Measurements from ENCODE around the gene PCMTD2.

The PCMTD2 gene

DNA sequence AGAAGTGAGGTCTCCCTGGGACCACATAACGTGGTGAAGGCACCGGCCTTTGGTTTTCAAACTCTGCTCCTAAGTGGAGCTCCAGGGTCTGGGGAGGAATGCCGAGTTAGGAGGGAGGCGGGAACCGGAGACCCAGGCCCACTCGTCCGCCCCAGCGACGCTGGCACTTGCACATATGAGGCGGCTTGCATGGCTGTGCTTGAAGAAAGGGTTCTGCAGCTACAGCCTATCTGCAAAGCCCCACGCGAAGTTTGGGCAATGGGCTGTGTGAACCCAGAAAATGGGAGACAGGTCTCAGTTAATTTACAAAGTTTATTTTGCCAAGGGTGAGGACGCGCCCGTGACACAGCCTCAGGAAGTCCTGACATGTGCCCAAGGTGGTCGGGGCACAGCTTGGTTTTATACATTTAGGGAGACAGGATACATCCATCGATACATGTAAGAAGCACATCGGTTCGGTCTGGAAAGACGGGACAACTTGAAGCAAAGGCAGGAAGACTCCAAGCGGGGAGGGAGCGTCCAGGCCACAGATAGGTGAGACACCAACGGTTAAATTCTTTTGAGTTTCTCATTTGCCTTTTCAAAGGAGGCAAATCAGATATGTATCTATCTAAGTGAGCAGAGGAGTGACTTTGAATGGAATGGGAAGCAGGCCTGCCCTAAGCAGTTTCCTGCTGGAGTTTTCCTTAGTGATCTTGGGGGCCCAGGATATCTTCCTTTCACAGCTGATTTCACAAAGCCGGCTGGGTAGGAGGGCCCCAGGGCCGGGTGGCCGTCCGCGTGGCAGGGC lies 782 bp upstream of the PCMTD2 start:
- DNase-seq (ENCODE audit: low read depth in 2 of 2, low spot score in 1 of 2) = no peak

DNA sequence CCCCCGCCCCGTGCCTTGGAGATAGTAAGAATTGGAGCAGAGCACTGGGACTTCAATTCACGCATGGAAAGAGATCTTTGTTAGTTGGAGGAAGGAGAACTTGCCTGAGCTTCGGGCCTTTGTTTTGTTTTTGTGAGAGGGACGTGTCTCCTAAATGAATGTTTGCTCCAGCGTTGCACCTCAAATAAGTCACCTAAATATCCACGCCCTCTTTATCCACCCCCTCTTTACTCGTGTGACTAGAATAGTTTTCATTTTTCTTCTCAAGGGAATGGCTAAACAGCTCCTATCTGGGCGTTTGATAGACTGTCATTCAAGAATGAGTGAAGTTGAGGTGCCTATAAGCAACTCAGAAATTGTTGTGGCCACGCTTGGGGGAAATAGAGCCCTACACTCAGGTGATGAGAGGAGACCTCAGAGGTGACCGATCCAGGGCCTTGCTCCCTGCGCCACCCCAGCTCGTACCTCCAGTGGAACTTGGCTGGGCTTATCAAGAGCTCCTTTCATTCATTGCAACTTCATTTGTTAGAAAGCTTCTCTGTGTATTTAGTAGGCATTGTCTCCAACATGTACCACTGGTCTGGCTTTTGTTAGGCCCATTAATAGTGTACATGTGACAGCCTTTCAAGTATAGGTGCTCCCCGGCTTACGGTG lies 861 bp downstream of the PCMTD2 start:
- no peak for DNase-seq (ENCODE audit: low read depth in 2 of 2, low spot score in 1 of 2)

DNA sequence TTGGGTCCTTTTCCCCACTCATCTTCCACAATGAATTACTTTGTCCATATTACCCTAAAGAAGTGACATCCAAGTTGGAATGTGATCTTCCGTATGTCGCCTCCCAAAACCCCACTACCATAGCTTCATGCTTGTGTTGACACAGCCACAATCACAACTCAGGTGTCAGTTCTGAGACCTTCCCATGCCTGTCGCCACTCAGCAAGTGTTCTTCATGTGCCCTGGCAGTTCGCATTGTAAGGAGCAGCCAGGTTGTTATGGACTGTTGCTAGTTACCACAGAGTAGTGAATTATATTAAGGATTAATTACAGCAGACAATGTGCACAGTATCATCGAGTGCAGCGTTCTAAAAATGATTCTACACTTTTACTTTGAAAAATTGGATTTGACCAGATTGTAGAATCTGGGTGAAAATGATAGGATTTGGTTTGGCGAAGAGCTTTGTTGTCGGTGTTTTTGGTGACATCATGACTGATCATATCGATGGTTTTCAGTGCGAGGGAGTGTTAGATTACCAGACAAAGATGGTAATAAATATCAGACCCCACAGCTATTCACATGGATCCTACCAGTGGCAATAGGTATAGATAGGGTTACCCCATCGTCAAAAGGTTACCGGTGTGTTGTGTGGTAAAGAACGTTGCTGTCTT lies 1.7 kb downstream of the PCMTD2 start:
- no peak for DNase-seq (ENCODE audit: low read depth in 2 of 2, low spot score in 1 of 2)

DNA sequence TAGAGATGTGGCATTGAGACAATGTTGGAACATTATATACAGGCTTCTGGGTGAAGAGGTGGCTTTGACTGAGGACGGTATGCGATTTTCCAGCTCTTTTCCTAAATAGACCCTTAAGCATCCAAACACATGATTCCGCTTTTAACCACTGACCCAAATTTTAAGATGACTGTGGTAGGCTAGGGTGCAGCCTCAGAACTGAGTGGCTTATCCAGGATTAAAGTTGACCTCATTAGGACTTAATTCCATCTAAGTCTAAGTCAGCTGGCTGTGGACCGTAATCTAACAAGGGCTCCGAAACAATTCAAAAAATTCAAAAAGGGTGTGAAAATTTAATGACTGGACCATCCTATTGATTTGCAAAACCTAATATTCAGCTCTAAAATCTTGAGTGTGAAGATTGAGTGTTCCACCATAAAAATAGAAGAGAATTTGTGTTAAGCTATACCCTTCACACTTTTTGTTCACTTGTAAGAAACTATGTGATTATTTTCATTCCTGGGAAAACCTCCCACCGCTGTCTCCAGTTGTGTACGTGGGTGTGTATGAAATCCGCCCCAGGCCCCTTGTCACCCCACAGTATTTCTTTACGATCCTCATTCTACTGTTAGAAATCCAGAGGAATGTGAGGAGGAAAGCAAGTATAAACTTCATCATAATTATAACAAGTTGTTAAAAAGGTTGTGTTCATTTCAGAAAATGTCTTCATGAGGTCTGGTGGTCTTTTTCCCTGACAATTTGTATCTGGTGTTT lies 2.7 kb downstream of the PCMTD2 start:
- no peak for DNase-seq (ENCODE audit: low read depth in 2 of 2, low spot score in 1 of 2)

DNA sequence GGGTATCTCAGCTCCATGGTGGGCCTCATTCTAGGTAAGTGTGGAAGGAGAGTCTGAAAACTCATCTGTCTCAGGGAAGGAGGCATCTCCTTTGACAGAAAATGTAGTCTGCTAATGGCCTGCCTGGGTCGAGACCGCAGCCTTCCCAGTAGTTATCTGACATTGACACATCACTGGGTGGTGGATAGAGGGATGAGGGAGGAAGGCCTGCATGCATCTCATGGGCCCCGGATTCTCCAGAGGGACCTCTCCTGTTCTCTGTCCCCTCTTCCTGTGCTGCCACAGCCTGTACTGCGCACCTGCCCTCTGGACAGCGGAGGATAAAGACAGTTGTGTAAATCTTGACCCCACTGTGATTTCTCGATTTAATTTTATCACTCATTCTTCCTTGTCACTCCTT lies 4.7 kb downstream of the PCMTD2 start:
- no peak for DNase-seq (ENCODE audit: low read depth in 2 of 2, low spot score in 1 of 2)

DNA sequence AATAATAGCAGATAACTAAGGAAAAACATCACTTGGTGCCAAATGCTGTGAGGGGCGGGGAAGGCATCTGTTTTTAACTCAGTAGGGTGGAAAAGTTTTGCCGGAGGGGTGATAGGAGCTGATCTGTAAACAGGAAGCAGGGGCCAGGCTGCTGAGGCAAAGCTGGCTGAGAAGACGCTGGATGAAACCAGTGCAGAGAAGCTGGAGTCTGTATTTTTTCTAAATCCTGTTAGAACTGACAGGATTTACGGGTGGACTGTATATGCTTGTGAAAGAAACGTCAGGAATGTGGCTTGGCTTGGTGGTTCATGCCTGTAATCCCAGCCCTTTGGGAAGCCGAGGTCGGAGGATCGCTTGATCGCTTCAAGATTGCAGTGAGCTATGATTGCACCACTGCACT lies 5.6 kb downstream of the PCMTD2 start:
- no peak for DNase-seq (ENCODE audit: low read depth in 2 of 2, low spot score in 1 of 2)

DNA sequence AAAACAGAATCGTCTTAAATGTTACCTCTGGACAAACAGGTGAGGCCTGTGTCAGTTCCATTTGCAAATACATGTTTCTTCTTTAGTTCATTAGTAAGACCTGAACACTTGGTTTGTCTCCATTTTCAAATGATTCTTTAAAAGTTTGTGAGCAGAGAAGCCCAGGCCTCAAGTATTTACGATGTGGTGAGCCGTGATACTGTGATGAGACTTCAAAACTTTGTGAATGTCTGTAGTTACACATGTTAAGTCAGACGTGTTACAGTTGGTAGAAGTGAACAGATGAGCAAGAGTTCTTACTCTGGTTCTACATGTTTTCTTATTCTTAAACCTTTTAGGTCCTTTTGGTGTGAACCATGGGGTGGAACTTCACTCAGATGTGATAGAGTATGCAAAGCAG lies 8.5 kb downstream of the PCMTD2 start:
- no peak for DNase-seq (ENCODE audit: low read depth in 2 of 2, low spot score in 1 of 2)

DNA sequence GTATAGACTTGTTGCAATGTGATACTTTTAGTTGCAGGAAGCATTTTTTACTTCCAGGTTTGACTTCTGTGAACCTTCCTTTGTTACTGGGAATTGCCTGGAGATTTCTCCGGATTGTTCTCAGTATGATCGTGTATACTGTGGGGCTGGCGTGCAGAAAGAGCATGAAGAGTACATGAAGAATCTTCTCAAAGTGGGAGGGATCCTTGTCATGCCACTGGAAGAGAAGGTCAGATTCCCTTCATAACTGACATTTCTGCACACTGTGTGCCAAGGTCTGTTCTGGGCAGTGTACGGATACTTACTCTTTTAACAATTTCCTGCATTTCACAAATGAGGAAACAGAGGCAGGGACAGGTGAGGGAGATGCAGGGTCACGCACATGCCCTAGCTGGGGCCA lies 9.7 kb downstream of the PCMTD2 start:
- DNase-seq (ENCODE audit: low read depth in 2 of 2, low spot score in 1 of 2) = no peak

DNA sequence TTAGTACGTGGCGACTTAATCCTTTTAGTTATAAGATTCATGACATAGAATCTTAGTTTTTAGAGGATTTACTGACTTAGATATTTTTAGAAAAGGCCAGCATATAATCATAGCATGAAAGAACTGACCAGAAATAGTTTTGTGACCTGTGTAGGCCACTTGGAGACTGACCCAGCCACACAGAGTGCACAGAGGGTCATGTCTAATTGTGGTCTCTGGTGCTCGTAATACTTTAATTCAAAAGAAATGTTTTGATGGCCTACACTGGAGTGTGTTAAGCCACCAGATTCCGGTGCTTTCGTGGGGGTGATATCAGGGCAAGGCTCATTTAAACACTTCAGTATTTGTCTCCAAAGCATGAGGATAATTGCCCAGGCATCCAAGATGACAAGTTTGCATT lies 11.4 kb downstream of the PCMTD2 start:
- DNase-seq (ENCODE audit: low read depth in 2 of 2, low spot score in 1 of 2) = no peak

DNA sequence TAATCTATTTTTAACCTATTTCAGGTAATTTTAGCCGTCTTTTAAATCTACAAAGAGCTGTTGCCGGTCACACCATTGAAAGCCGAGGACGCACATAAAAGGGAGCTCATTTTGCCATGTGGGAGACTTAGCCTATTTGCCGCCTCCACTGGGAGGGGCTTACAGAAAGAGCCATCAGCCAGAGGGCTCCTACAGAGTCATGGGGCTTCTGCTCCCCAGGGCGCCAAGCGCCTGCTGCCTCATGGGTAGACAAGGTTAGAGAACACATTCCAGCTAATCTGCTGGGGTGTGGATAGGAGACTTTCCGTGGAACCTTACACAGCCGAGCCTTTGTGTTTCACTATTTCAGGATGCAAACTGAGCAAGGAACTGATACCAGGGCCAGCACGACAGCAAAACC lies 12.6 kb downstream of the PCMTD2 start:
- no peak for DNase-seq (ENCODE audit: low read depth in 2 of 2, low spot score in 1 of 2)

DNA sequence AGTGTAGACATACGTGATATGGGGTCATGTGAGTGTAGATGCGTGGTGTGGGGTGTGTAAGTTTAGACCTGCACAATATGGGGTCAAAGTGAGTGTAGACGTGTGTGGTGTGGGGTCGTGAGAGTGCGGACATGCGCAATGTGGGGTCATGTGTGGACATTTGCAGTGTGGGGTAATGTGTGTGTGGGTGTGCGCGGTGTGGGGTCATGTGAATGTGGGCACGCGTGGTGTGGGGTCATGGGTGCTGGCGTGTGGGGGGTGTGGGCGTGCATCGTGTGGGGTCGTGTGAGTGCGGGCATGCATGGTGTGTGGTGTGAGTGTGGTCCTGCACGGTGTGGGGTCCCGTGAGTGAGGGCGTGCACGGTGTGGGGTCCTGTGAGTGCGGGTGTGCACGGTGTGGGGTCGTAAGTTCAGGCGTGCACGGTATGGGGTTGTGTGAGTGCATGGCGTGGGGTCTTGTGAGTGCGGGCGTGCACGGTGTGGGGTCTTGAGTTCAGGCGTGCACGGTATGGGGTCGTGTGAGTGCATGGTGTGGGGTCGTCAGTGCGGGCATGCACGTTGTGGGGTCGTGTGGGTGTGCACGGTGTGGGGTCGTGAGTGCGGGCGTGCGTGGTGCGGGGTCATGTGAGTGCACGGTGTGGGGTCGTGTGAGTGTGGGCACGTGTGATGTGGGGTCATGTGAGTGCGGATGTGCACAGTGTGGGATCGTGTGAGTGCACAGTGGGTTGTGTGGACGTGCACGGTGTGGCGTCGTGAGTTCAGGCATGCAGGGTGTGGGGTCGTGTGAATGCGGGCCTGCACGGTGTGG lies 14.3 kb downstream of the PCMTD2 start:
- DNase-seq (ENCODE audit: low read depth in 2 of 2, low spot score in 1 of 2) = no peak

DNA sequence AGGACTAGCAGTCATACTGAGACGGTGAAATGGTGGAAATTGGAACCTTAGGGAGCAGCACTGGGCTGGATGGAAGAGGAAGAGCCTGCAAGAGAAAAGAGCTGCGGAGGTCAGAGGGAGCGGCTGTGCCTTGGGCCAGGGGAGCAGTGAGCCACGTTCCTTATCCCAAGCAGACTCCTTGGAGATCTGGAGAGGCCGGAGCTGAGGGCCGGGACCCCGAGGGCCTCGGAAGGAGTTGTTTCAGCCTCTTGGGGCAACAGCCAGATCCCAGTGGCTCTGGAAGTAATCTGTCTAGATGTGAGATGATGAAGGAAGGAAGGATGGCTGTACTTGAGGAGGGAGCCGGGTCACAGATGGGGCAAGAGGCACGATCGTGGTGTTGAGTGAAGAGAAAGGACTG lies 16.1 kb downstream of the PCMTD2 start:
- no peak for DNase-seq (ENCODE audit: low read depth in 2 of 2, low spot score in 1 of 2)

DNA sequence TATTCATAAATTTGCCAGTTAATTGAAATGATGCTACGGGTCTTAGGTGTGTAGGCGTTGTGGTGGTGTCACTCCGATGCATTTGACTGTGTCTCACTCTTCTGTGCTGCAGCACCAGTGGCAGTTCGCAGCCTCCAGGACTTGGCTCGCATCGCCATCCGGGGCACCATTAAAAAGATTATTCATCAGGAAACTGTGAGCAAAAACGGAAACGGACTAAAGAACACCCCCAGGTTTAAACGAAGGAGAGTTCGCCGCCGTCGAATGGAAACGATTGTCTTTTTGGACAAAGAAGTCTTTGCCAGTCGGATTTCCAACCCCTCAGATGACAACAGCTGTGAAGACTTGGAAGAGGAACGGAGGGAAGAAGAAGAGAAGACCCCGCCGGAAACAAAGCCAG lies 17.6 kb downstream of the PCMTD2 start:
- no peak for DNase-seq (ENCODE audit: low read depth in 2 of 2, low spot score in 1 of 2)

DNA sequence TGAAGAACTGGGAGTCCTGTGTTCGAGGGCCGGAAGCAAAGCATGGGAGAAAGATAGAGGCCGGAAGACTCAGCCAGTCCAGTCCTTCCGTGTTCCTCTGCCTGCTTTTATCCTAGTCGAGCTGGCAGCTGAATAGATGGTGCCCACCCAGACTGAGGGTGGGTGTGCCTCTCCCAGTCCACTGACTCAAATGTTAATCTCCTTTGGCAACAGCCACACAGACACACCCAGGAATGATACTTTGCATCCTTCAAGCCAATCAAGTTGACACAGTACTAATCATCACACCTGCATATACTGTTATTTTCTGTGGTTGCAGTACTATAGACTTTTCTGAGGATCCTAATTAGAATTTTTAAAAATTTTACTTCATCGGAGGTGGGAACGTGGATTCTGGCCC lies 21.3 kb downstream of the PCMTD2 start:
- no peak for DNase-seq (ENCODE audit: low read depth in 2 of 2, low spot score in 1 of 2)

DNA sequence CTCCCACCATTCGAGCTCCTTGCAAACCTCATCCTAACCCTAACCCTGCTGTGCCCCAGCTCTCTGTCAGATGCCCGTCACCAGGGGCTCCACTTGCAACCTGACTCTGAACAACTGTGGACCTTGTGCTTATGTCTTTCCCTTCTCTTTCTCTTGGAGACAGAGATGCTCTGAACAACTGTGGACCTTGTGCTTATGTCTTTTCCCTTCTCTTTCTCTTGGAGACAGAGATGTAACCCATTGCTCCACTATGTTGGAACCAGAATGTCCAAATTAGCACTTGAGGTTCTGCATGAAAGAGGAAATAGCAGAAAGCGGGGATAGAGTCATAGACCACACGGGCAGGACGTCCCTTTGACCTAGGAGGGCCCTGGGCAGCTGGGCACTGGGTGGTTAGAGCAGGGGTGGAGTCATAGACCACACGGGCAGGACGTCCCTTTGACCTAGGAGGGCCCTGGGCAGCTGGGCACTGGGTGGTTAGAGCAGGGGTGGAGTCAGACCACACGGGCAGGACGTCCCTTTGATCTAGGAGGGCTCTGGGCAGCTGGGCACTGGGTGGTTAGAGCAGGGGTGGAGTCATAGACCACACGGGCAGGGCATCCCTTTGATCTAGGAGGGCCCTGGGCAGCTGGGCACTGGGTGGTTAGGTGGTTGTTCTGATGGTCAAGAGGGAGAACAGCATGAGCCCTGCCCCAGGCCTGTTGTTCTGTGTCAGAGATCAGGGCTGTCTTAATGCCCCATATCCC lies 22.2 kb downstream of the PCMTD2 start:
- no peak for DNase-seq (ENCODE audit: low read depth in 2 of 2, low spot score in 1 of 2)

DNA sequence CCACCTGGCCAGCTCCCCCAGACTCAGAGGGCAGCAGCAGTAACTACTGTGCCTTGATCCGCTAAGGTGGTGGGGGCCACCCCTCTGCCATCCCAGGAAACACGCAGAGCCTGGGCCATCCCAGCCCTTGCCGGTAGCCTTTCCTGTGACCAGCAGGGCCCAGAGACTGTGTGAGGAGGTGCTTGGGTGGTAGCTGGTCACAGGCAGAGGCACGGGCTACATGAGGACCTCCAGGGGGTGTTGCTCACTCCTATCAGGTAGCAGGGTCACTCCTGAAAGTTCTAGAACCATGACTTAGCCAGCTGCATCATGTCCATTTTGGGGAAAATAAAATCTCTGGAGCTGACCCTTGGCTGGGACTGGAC lies 22.8 kb downstream of the PCMTD2 start:
- DNase-seq (ENCODE audit: low read depth in 2 of 2, low spot score in 1 of 2) = no peak

DNA sequence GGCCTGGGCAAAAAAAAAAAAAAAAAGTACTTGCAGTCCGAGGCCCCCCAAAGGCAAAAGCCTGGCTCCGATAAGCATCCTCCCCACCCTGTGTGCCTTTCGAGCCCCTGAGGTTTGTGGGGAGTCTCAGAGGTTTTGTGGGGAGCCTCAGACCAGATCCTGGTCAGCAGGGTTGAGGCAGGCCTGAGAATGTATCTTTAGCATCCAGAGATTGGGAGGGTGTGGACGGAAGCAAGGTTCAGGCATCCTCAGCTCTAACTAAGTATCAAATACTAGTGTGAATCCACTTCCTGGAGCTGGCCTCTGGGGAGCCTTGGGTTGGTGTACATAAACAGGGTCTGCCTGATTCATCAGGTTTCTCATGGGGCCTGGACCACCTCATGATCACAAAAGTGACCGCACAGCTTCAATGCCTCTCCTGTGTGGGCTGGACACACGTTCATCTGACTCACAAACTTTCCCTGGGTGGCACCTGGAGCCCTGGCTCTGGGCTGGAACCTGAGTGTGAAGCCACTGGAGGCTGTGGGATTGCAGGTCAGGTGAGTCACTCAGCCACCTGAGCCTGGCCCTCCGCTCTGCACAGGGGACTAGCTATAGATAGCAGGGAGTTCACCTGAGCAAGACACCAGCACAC lies 24.4 kb downstream of the PCMTD2 start:
- DNase-seq (ENCODE audit: low read depth in 2 of 2, low spot score in 1 of 2) = no peak

DNA sequence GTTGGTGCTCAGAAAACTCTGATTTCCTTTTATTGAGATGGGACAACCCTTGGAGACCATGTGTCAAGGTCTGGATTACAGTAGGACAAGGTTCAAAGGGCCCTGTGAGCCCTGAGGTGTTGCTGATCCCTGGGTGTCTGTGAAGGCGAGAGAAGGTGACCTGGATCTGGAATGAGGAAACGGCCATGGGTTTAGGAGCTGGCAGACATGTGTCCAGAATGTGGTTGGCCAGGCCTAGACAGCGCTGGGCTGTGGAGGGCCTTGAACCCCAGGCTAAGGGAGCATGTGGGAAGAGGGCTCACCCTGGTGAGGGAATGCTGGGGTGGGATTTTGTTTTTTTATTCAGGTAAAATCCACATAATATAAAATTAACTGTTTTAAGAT lies 24.9 kb downstream of the PCMTD2 start:
- no peak for DNase-seq (ENCODE audit: low read depth in 2 of 2, low spot score in 1 of 2)

DNA sequence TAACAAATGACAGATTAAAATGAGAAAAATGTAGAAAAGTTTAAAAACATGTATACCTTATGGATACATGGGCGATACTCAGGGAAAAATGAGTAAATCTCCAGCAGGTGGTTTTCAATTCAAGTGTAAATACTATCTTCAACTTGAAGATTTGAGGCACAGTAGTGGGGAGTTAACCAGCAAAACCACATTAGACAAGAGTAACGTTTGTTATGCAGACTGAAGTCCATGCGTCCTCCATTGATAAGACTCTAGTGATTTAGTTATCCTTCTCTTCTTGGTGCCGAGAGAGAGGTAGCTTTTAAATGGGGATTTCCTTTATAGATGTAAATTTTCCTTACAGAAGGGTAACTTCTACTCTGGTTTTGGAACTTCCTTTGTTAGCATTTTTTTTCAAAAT lies 28.1 kb downstream of the PCMTD2 start:
- no peak for DNase-seq (ENCODE audit: low read depth in 2 of 2, low spot score in 1 of 2)

Data from stimulated activated CD8-positive, alpha-beta memory T cell treated with anti-CD3 and anti-CD28 coated beads, Interleukin-4, amount 100 ng/mL, for 4 hours (primary cell).